Upper lobe of left lung (tissue), 4 donors: ENCODE results near the gene GRIPAP1.

Experiments
- CTCF ChIP-seq, 6 experiments: fragments of 450-650 bp in 4 of 6; fragments of 200-600 bp in 2 of 6; sonication (generic) in 2 of 6; IDR thresholded peaks; one replicate each; pipeline ENCODE4 v1.5.1; 2016 to 2019; ENCODE audit warnings: antibody characterized with exemption in 6 of 6
- POLR2AphosphoS5 ChIP-seq, 2 donors: sonication (generic); formaldehyde crosslinking; IDR thresholded peaks; one replicate each; pipeline ENCODE4 v1.5.1; 2017; ENCODE audit warnings: antibody characterized with exemption in 2 of 2

GRCh38 chrX:48966796-48967579, 35.1 kb downstream of the GRIPAP1 start:
- TF ChIP-seq CTCF (IDR thresholded peaks at IDR 0.05), result no peak
- no peak for TF ChIP-seq POLR2AphosphoS5 (IDR thresholded peaks at IDR 0.05)
